Measurements from ENCODE around the gene RBM44. TPM values are rescaled to one million over a fixed set of nuclear protein-coding genes. Genes with fewer than 3 reads are reported as not detected.
"Not testable (repeated sequence)": the region's sequence is repeated elsewhere in the genome, so short reads cannot be mapped to it uniquely, and the experiment has no call there.

The RBM44 gene
- total RNA-seq, 1 experiment from 2014 or later, result 0.94 TPM

DNA sequence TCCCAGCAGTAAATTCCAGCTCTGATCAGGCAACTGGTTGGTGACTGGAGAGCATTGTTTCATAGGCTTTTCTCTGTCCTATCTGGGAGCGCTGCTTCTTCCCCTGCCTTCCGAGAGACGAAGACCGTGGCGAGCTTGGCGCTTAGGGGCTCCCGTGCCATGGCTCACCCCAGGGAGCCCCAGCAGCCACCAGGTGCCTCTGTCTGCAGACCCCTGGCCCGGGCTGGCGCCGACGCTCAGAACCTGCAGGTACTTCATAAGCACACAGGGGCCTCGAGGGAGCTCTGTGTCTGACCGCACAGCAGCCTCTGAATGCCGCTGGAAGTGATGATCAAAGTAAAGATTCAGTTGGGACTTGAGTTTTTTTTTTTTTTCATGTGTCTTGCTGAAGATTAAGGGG lies 19.1 kb upstream of the RBM44 start:
- Histone ChIP-seq H3K9me2 (ENCODE audit: insufficient read depth) (no peaks in the 10 kb centered on the region), H3F3A (ENCODE audit: insufficient read depth, low read depth) (peaks cover 5% of the 10 kb centered on the region), H3K27ac (no peak overlapping the region), H3K36me3 (ENCODE audit: low read depth) (peaks cover 37% of the 10 kb centered on the region), H3K27me3 (ENCODE audit: insufficient read depth, low read depth) (no peaks in the 10 kb centered on the region), H3K9me3 (ENCODE audit: insufficient read depth, low read depth) (no peaks in the 10 kb centered on the region), H2AFZ (no peak overlapping the region), H3K79me2 (ENCODE audit: low read depth) (no peaks in the 10 kb centered on the region), H3K4me1 (replicated peaks; ENCODE audit: insufficient read depth) (no peaks in the 10 kb centered on the region), H4K20me1 (ENCODE audit: insufficient read depth) (peaks cover 15% of the 10 kb centered on the region; the same call in 1 of the 2 replicates), H3K4me3 (no peak overlapping the region), H3K4me2 (no peak overlapping the region)
- no peak for TF ChIP-seq EZH2 (IDR thresholded peaks at IDR 0.05; ENCODE audit: low read depth)
- TF ChIP-seq, protein P1, sequence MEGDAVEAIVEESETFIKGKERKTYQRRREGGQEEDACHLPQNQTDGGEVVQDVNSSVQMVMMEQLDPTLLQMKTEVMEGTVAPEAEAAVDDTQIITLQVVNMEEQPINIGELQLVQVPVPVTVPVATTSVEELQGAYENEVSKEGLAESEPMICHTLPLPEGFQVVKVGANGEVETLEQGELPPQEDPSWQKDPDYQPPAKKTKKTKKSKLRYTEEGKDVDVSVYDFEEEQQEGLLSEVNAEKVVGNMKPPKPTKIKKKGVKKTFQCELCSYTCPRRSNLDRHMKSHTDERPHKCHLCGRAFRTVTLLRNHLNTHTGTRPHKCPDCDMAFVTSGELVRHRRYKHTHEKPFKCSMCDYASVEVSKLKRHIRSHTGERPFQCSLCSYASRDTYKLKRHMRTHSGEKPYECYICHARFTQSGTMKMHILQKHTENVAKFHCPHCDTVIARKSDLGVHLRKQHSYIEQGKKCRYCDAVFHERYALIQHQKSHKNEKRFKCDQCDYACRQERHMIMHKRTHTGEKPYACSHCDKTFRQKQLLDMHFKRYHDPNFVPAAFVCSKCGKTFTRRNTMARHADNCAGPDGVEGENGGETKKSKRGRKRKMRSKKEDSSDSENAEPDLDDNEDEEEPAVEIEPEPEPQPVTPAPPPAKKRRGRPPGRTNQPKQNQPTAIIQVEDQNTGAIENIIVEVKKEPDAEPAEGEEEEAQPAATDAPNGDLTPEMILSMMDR (conservative IDR thresholded peaks at IDR 0.05), result no peak
- CTCF ChIA-PET, result interaction anchor here (0.6 kb wide), 1 partner anchor 89 kb away, joined by 7 read pairs; no protein-coding TSS in a partner anchor
- intact Hi-C loops (cut with micrococcal nuclease; ENCODE audit: unreplicated experiment), result loop anchor here (10.0 kb wide), 1 partner anchor 625 kb away; no protein-coding TSS in a partner anchor
- POLR2A ChIA-PET (ENCODE audit: unreplicated experiment), result no interaction called here
- no peak for DNase-seq
- BruUV-seq (replicated peaks), result no TSS peak

- peaks cover 37% of the 10 kb centered on the region for H3K36me3 ChIP-seq (ENCODE audit: low read depth)
- CTCF ChIA-PET, result no interaction called here
Observed at GRCh38 chr2:237782181-237782580, 16.4 kb upstream of the RBM44 start.

DNA sequence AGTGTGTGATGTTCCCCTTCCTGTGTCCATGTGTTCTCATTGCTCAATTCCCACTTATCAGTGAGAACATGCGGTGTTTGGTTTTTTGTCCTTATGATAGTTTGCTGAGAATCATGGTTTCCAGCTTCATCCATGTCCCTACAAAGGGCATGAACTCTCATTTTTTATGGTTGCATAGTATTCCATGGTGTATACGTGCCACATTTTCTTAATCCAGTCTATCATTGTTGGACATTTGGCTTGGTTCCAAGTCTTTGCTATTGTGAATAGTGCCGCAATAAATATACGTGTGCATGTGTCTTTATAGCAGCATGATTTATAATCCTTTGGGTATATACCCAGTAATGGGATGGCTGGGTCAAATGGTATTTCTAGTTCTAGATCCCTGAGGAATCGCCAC lies 14.9 kb upstream of the RBM44 start:
- Histone ChIP-seq H3K9me3 (ENCODE audit: insufficient read depth, low read depth) (peaks cover 16% of the 10 kb centered on the region; the same call in 1 of the 2 replicates), H3K36me3 (ENCODE audit: low read depth) (peaks cover 35% of the 10 kb centered on the region)
- H3K9me2 ChIP-seq (ENCODE audit: insufficient read depth); H4K20me1 ChIP-seq (ENCODE audit: insufficient read depth); H3K79me2 ChIP-seq (ENCODE audit: low read depth); DNase-seq; H3K27ac ChIP-seq; H3K4me3 ChIP-seq; POLR2A ChIA-PET (ENCODE audit: unreplicated experiment); H3K27me3 ChIP-seq (ENCODE audit: insufficient read depth, low read depth); CTCF ChIA-PET; H3K4me1 ChIP-seq (replicated peaks; ENCODE audit: insufficient read depth); H3F3A ChIP-seq (ENCODE audit: insufficient read depth, low read depth); H3K4me2 ChIP-seq; intact Hi-C loops (cut with micrococcal nuclease; ENCODE audit: unreplicated experiment); H2AFZ ChIP-seq; BruUV-seq (replicated peaks): not testable (repeated sequence)

More at GRCh38 chr2:237782181-237782580, 16.4 kb upstream of the RBM44 start:
- Histone ChIP-seq H3K4me3 (no peak overlapping the region), H4K20me1 (ENCODE audit: insufficient read depth) (peaks cover 7% of the 10 kb centered on the region; the same call in 1 of the 2 replicates), H3F3A (ENCODE audit: insufficient read depth, low read depth) (peaks cover 5% of the 10 kb centered on the region), H3K9me3 (ENCODE audit: insufficient read depth, low read depth) (peaks cover 12% of the 10 kb centered on the region; the same call in 1 of the 2 replicates), H3K79me2 (ENCODE audit: low read depth) (no peaks in the 10 kb centered on the region), H3K27me3 (ENCODE audit: insufficient read depth, low read depth) (no peaks in the 10 kb centered on the region), H3K4me1 (replicated peaks; ENCODE audit: insufficient read depth) (no peaks in the 10 kb centered on the region), H2AFZ (no peak overlapping the region), H3K4me2 (no peak overlapping the region), H3K9me2 (ENCODE audit: insufficient read depth) (no peaks in the 10 kb centered on the region), H3K27ac (no peak overlapping the region)
- BruUV-seq (replicated peaks), result no TSS peak
- DNase-seq, result no peak
- POLR2A ChIA-PET (ENCODE audit: unreplicated experiment), result no interaction called here
- TF ChIP-seq, protein P1 (conservative IDR thresholded peaks at IDR 0.05), result no peak
- intact Hi-C loops (cut with micrococcal nuclease; ENCODE audit: unreplicated experiment), result no loop called here

GRCh38 chr2:237786936-237787335 lies 11.6 kb upstream of the RBM44 start:
- no TSS peak for BruUV-seq (replicated peaks)
- no peaks in the 10 kb centered on the region for H3K79me2 ChIP-seq (ENCODE audit: low read depth)
- DNase-seq, result no peak
- no peak overlapping the region for H3K4me2 ChIP-seq
- H4K20me1 ChIP-seq (ENCODE audit: insufficient read depth), result no peaks in the 10 kb centered on the region
- no peaks in the 10 kb centered on the region for H3K4me1 ChIP-seq (replicated peaks; ENCODE audit: insufficient read depth)
- ChIA-PET CTCF (interaction anchor here (1.2 kb wide), 1 partner anchor 12 kb away, joined by 3 read pairs; no protein-coding TSS in a partner anchor), POLR2A (ENCODE audit: unreplicated experiment) (no interaction called here)
- H3K27ac ChIP-seq, result no peak overlapping the region
- intact Hi-C loops (cut with micrococcal nuclease; ENCODE audit: unreplicated experiment), result no loop called here
- H3K9me2 ChIP-seq (ENCODE audit: insufficient read depth), result no peaks in the 10 kb centered on the region
- H3F3A ChIP-seq (ENCODE audit: insufficient read depth, low read depth), result peaks cover 7% of the 10 kb centered on the region; the same call in 1 of the 2 replicates
- H3K36me3 ChIP-seq (ENCODE audit: low read depth), result peaks cover 15% of the 10 kb centered on the region
- peaks cover 16% of the 10 kb centered on the region; the same call in 1 of the 2 replicates for H3K9me3 ChIP-seq (ENCODE audit: insufficient read depth, low read depth)
- TF ChIP-seq, protein P1 (conservative IDR thresholded peaks at IDR 0.05), result no peak
- no peak for TF ChIP-seq EZH2 (IDR thresholded peaks at IDR 0.05; ENCODE audit: low read depth)
- H2AFZ ChIP-seq, result no peak overlapping the region
- no peak overlapping the region for H3K4me3 ChIP-seq
- H3K27me3 ChIP-seq (ENCODE audit: insufficient read depth, low read depth), result no peaks in the 10 kb centered on the region

Data from PC-9 (cell line).